Right forelimb (tissue), 1 donor: ENCODE measurements around the gene ANTXR1.

Source experiments
- DNase-seq: peaks from one replicate; pipeline ENCODE4 v3.0.0-alpha.2; 2018

Gene ANTXR1

DNA sequence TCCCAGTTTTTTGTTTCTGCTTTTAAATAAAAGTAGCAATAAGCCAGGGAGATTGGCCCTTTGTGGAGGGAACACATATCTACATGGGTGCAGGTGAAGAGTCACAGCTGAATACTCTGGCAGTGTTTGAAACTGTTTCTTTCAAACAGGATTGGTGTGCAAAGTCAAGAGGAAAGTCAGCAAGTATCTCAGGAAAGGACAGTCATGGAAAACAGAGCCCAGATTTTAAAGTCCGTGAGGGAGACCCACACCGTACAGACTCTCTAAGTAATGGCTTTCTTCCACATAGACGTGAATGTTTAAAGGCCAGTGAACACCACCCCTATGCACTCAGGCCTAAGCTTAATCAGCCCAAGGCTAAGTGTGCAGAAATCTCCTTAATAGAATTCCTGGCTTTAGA, 278.7 kb downstream of the ANTXR1 start:
- DNase-seq = no peak

DNA sequence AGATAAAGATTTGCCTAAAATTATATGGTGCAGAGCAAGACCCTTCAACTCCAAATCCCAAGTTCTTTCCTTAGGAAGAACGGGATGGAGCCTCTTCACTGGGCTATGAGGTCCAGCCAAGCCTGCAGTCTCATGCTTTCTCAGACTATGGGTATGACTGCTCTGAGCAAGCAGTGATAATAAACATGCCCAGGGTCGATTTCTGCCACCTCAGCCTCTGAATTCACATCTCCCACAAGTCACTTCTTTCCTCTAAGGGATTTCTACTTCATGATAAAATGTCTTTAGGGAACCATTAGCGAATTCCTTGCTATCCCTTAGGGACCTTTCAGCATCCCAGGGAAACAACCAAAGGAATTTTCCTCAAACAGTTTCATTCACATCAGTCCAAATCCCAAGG, 279.3 kb downstream of the ANTXR1 start:
- no peak for DNase-seq

DNA sequence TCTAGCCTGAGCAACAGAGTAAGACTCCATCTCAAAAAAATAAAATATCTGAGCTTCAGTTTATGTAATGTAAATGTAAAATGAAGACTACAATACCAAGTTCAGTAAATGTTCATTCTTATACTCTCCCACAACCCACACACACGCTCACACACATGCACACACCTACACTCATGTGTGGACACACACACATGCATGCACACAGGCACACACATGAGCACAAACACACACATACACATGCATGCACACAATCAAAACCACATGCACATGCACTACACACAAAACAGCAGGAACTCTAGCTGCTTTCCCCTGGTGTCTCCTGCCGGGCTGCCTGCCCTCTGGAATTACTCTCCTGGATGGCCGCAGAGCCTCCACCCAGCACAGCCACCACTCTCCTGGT, 283.4 kb downstream of the ANTXR1 start:
- no peak for DNase-seq

DNA sequence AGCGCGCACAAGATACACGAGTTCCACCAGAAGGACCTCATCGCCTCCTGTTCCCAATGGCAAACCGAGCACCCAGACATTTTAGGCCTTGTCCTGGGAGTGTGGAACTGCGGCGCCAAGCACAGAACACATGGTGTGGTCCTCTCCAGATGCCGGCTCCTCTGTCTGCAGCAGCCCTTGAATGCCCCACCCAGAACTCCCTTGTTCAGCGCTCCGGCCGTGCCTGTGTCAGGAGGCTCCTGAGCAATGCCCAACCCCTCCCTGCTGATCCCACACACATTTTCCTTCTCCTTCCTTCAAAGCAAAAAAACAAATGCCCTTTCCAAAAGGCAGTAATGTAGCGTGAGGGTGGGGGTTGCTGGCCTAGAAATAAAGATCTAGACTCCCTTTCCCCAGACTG, 284.2 kb downstream of the ANTXR1 start:
- no peak for DNase-seq

GRCh38 chr2:69298261-69298660, 285.3 kb downstream of the ANTXR1 start:
- DNase-seq = no peak

- no peak for DNase-seq
These were observed 285.9 kb downstream of the ANTXR1 start for GRCh38 chr2:69298862-69299261.
